Measurements from ENCODE around the gene SLPI.

SLPI gene

GRCh38 chr20:45254383-45255262 lies at the start of gene SLPI:
TSS of gene SLPI (minus strand) at chr20:45254564. CDS start at chr20:45254543, 21 bp downstream.
- no peak for DNase-seq

- no peak for DNase-seq
Observed at GRCh38 chr20:45303586-45304463, 49.5 kb upstream of the SLPI start.

GRCh38 chr20:45301824-45302271 lies 47.5 kb upstream of the SLPI start:
- DNase-seq, result no peak

GRCh38 chr20:45300961-45301360 lies 46.6 kb upstream of the SLPI start:
- peak; percentile 69 to 74 for DNase-seq

GRCh38 chr20:45299786-45300185 lies 45.4 kb upstream of the SLPI start:
- DNase-seq, result no peak

GRCh38 chr20:45297786-45298497 lies 43.6 kb upstream of the SLPI start:
- DNase-seq, result no peak

- DNase-seq, result no peak
Observed at GRCh38 chr20:45294659-45295058, 40.3 kb upstream of the SLPI start.

GRCh38 chr20:45294003-45294368 lies 39.6 kb upstream of the SLPI start:
- DNase-seq, result no peak

GRCh38 chr20:45293041-45294002 lies 39.0 kb upstream of the SLPI start:
- DNase-seq, result peak; percentile 92 to 93

- no peak for DNase-seq
Observed at GRCh38 chr20:45292343-45292742, 38.0 kb upstream of the SLPI start.

GRCh38 chr20:45291526-45291925 lies 37.2 kb upstream of the SLPI start:
- DNase-seq, result no peak

- peak; percentile 77 for DNase-seq
Observed at GRCh38 chr20:45290677-45291355, 36.5 kb upstream of the SLPI start.

GRCh38 chr20:45289942-45290676 lies 35.7 kb upstream of the SLPI start:
- DNase-seq, result no peak

- DNase-seq, result no peak
Observed at GRCh38 chr20:45288860-45289259, 34.5 kb upstream of the SLPI start.

- DNase-seq, result no peak
Observed at GRCh38 chr20:45288376-45288775, 34.0 kb upstream of the SLPI start.

- no peak for DNase-seq
Observed at GRCh38 chr20:45283551-45284057, 29.2 kb upstream of the SLPI start.

- no peak for DNase-seq
Observed at GRCh38 chr20:45282700-45283550, 28.6 kb upstream of the SLPI start.

GRCh38 chr20:45279992-45280391 lies 25.6 kb upstream of the SLPI start:
- DNase-seq, result no peak

- DNase-seq, result no peak
Observed at GRCh38 chr20:45275338-45275737, 21.0 kb upstream of the SLPI start.

Measured in activated T-cell treated with anti-CD3 and anti-CD28 coated beads, Interleukin-2, amount 50 U/mL, for 48 hours (primary cell).